Measurements from ENCODE around the gene TNFRSF21. TPM values are rescaled to one million over a fixed set of nuclear protein-coding genes. Genes with fewer than 3 reads are reported as not detected.
A peak's percentile ranks its signal among the peaks of the same experiment; 100 is the strongest.

Gene TNFRSF21
- polyA plus RNA-seq, 3 donors: 0.43 to 0.86 (median 0.58) TPM

DNA sequence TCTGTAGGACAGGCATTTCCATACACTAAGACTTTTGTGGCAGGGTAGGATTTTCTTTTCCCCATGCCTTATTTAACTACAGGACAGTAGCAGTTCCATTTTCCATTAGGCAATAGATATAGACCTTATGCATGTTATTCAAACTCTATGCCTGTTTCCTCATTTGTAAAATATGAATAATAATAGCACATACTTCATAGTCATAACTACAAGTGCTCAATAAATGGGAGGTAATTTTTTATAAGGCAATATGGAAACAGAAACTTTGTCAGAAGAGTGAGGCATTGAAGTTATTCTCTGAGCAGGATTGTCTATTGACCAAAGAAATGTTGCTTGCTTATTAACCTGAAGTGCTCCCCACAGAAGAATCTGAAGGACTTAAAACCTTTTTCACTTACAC, 41.9 kb upstream of the TNFRSF21 start:
- Histone ChIP-seq H3K4me2 (replicated peaks; ENCODE audit: extremely low read depth, low read length, poor library complexity, severe bottlenecking) (no peak overlapping the region), H2AFZ (ENCODE audit: insufficient read depth, low read depth, low read length, poor library complexity, severe bottlenecking) (no peak overlapping the region)
- H3K9me3 Mint-ChIP-seq: peaks cover 2 to 8% (median 6%) of the 10 kb centered on the region in 7 donors

DNA sequence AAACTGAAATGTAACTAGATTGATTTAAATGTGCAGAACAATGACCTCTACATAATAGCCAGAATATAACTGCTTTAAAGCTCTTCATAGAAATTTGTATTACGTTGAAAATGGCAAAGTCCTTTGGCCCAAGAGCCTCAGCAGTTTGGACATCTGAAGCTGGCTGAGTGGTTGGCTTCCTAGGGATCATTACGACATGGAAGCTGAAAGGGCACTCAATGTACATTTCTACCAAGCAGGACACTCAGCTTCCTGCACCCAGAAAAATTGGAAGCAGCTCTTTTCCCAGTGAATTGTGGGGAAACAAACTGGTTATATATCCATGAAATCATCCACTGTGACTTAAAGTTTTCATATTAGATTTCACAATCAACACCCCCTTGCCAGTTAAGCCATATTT, 40.2 kb upstream of the TNFRSF21 start:
- 100% methylated on average over 2 of the region's 2 CpGs for WGBS (ENCODE audit: insufficient coverage)
- no peak for DNase-seq
- H2AFZ ChIP-seq (ENCODE audit: insufficient read depth, low read depth, low read length, poor library complexity, severe bottlenecking): no peak overlapping the region
- H3K9me3 Mint-ChIP-seq: peaks cover 2 to 8% (median 6%) of the 10 kb centered on the region in 7 donors
- H4K20me1 ChIP-seq (ENCODE audit: insufficient read depth, low read length): no peaks in the 10 kb centered on the region
- no peak overlapping the region for H3K4me3 Mint-ChIP-seq
- H3K4me2 ChIP-seq (replicated peaks; ENCODE audit: extremely low read depth, low read length, poor library complexity, severe bottlenecking): no peak overlapping the region
- H3K27me3 Mint-ChIP-seq (ENCODE audit: low read depth in 3 of 3): peaks cover 0 to 1% (median 0%) of the 10 kb centered on the region in 3 donors
- H3K4me3 ChIP-seq (replicated peaks in 1 of 3; ENCODE audit: low read depth in 2 of 3, low read length in 3 of 3): no peak overlapping the region
- peaks cover 0 to 4% of the 10 kb centered on the region in 2 donors for H3K9me3 ChIP-seq (replicated peaks in 1 of 2; ENCODE audit: control insufficient read depth in 1 of 2, insufficient read depth in 1 of 2, low read length in 2 of 2)
- peaks cover 51% of the 10 kb centered on the region for H3K4me1 Mint-ChIP-seq
- H3K9ac ChIP-seq (ENCODE audit: insufficient read depth, low read length, poor library complexity, severe bottlenecking): no peak overlapping the region
- H3K4me1 ChIP-seq (ENCODE audit: control insufficient read depth in 1 of 2, insufficient read depth in 2 of 2, low read length in 2 of 2): peaks cover 40 to 46% of the 10 kb centered on the region in 2 donors
- no peaks in the 10 kb centered on the region for H3K36me3 ChIP-seq (replicated peaks in 1 of 2; ENCODE audit: control insufficient read depth in 1 of 2, insufficient read depth in 2 of 2, low read length in 2 of 2)
- H3K79me2 ChIP-seq (ENCODE audit: insufficient read depth, low read length): no peaks in the 10 kb centered on the region
- TF ChIP-seq, protein P1, sequence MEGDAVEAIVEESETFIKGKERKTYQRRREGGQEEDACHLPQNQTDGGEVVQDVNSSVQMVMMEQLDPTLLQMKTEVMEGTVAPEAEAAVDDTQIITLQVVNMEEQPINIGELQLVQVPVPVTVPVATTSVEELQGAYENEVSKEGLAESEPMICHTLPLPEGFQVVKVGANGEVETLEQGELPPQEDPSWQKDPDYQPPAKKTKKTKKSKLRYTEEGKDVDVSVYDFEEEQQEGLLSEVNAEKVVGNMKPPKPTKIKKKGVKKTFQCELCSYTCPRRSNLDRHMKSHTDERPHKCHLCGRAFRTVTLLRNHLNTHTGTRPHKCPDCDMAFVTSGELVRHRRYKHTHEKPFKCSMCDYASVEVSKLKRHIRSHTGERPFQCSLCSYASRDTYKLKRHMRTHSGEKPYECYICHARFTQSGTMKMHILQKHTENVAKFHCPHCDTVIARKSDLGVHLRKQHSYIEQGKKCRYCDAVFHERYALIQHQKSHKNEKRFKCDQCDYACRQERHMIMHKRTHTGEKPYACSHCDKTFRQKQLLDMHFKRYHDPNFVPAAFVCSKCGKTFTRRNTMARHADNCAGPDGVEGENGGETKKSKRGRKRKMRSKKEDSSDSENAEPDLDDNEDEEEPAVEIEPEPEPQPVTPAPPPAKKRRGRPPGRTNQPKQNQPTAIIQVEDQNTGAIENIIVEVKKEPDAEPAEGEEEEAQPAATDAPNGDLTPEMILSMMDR (IDR thresholded peaks at IDR 0.05): no peak
- intact Hi-C loops (cut with micrococcal nuclease): no loop called here
- H3K27me3 ChIP-seq (ENCODE audit: control insufficient read depth in 2 of 2, insufficient read depth in 2 of 2, low read length in 2 of 2): no peaks in the 10 kb centered on the region
- H3K27ac Mint-ChIP-seq: no peak overlapping the region
- H3K27ac ChIP-seq (ENCODE audit: low read depth in 1 of 2, low read length in 2 of 2): no peak overlapping the region
- no peaks in the 10 kb centered on the region for H3K36me3 Mint-ChIP-seq

More for the DNA sequence above, 41.9 kb upstream of the TNFRSF21 start:
- peak overlapping the region in 1 of 2 donors; percentile 39 for H3K27ac ChIP-seq (ENCODE audit: low read depth in 1 of 2, low read length in 2 of 2)
- H3K4me3 ChIP-seq (replicated peaks in 1 of 3; ENCODE audit: low read depth in 2 of 3, low read length in 3 of 3): peak overlapping the region in 1 of 3 experiments; percentile 12
- H3K79me2 ChIP-seq (ENCODE audit: insufficient read depth, low read length): no peaks in the 10 kb centered on the region
- peaks cover 46 to 55% of the 10 kb centered on the region in 2 donors for H3K4me1 ChIP-seq (ENCODE audit: control insufficient read depth in 1 of 2, insufficient read depth in 2 of 2, low read length in 2 of 2)
- H3K27me3 ChIP-seq (ENCODE audit: control insufficient read depth in 2 of 2, insufficient read depth in 2 of 2, low read length in 2 of 2): no peaks in the 10 kb centered on the region
- Mint-ChIP-seq H3K27ac (peak overlapping the region in 4 of 7 donors; percentile 50 to 97 (median 68)), H3K4me3 (no peak overlapping the region), H3K4me1 (peaks cover 61% of the 10 kb centered on the region), H3K27me3 (ENCODE audit: low read depth in 3 of 3) (no peaks in the 10 kb centered on the region), H3K36me3 (no peaks in the 10 kb centered on the region)
- TF ChIP-seq, protein P1 (IDR thresholded peaks at IDR 0.05): no peak
- peak in 1 of 3 donors; percentile 29 for DNase-seq
- H3K9ac ChIP-seq (ENCODE audit: insufficient read depth, low read length, poor library complexity, severe bottlenecking): no peak overlapping the region
- no peaks in the 10 kb centered on the region for H4K20me1 ChIP-seq (ENCODE audit: insufficient read depth, low read length)
- H3K36me3 ChIP-seq (replicated peaks in 1 of 2; ENCODE audit: control insufficient read depth in 1 of 2, insufficient read depth in 2 of 2, low read length in 2 of 2): no peaks in the 10 kb centered on the region
- intact Hi-C loops (cut with micrococcal nuclease): no loop called here
- peaks cover 0 to 4% of the 10 kb centered on the region in 2 donors for H3K9me3 ChIP-seq (replicated peaks in 1 of 2; ENCODE audit: control insufficient read depth in 1 of 2, insufficient read depth in 1 of 2, low read length in 2 of 2)
